Gastrocnemius medialis (tissue), 4 donors: ENCODE measurements around the gene FARS2.

Experiments
- CTCF ChIP-seq, 5 experiments: fragments of 450-650 bp in 3 of 5; fragments of 200-600 bp in 2 of 5; sonication (generic) in 2 of 5; IDR thresholded peaks in 4 of 5; conservative IDR thresholded peaks in 1 of 5; 1 replicate in 4 of 5; 2 replicates in 1 of 5; pipeline ENCODE4 v1.5.1; 2016 to 2019; ENCODE audit warnings: antibody characterized with exemption in 5 of 5, mild to moderate bottlenecking in 3 of 5, moderate library complexity in 3 of 5
- POLR2A ChIP-seq, 2 donors: fragments of 450-650 bp; IDR thresholded peaks; one replicate each; pipeline ENCODE4 v1.6.1; 2017; ENCODE audit warnings: antibody characterized with exemption in 2 of 2, mild to moderate bottlenecking in 2 of 2, moderate library complexity in 2 of 2

GRCh38 chr6:5466281-5467136, 205.2 kb downstream of the FARS2 start:
- no peak for TF ChIP-seq CTCF (IDR thresholded peaks at IDR 0.05 in 4 of 5, conservative IDR thresholded peaks at IDR 0.05 in 1 of 5)
- TF ChIP-seq POLR2A (IDR thresholded peaks at IDR 0.05) = no peak
